ENCODE measurements around the gene INO80B. TPM values are rescaled to one million over a fixed set of nuclear protein-coding genes. Genes with fewer than 3 reads are reported as not detected.
A peak's percentile ranks its signal among the peaks of the same experiment; 100 is the strongest.

INO80B gene
- 10 to 100 TPM; 12.6 to 26.2 (median 24.4) TPM for total RNA-seq

GRCh38 chr2:74454654-74455511 is at the start of gene INO80B:
INO80B (plus strand) TSS chr2:74455087; CDS start chr2:74455117, 30 bp downstream.
- intact Hi-C loops (cut with DNase I; ENCODE audit: low total_unique reads) = no loop called here
- no peaks in the 10 kb centered on the region for H3K36me3 ChIP-seq
- peaks cover 9 to 16% of the 10 kb centered on the region in 2 donors for H3K4me1 ChIP-seq
- peak; percentile 90 to 98 (median 94) for TF ChIP-seq POLR2AphosphoS5 (IDR thresholded peaks at IDR 0.05)
- TF ChIP-seq, protein P1, sequence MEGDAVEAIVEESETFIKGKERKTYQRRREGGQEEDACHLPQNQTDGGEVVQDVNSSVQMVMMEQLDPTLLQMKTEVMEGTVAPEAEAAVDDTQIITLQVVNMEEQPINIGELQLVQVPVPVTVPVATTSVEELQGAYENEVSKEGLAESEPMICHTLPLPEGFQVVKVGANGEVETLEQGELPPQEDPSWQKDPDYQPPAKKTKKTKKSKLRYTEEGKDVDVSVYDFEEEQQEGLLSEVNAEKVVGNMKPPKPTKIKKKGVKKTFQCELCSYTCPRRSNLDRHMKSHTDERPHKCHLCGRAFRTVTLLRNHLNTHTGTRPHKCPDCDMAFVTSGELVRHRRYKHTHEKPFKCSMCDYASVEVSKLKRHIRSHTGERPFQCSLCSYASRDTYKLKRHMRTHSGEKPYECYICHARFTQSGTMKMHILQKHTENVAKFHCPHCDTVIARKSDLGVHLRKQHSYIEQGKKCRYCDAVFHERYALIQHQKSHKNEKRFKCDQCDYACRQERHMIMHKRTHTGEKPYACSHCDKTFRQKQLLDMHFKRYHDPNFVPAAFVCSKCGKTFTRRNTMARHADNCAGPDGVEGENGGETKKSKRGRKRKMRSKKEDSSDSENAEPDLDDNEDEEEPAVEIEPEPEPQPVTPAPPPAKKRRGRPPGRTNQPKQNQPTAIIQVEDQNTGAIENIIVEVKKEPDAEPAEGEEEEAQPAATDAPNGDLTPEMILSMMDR (IDR thresholded peaks at IDR 0.05) = no peak
- H3K27me3 ChIP-seq = no peaks in the 10 kb centered on the region
- DNase-seq (ENCODE audit: low spot score in 2 of 2) = peak; percentile 95 to 96
- H3K27ac ChIP-seq = peak within 1 kb of the TSS; percentile 62 to 98
- peak within 1 kb of the TSS; percentile 66 to 77 (median 70) for H3K4me3 ChIP-seq
- no peaks in the 10 kb centered on the region for H3K9me3 ChIP-seq

- H3K36me3 ChIP-seq = no peaks in the 10 kb centered on the region
- no peaks in the 10 kb centered on the region for H3K4me1 ChIP-seq
- H3K9me3 ChIP-seq = no peaks in the 10 kb centered on the region
- H3K27ac ChIP-seq = no peak overlapping the region
- no peaks in the 10 kb centered on the region for H3K27me3 ChIP-seq
- DNase-seq (ENCODE audit: low spot score in 2 of 2) = no peak
- TF ChIP-seq, protein P1 (IDR thresholded peaks at IDR 0.05) = no peak
- TF ChIP-seq POLR2AphosphoS5 (IDR thresholded peaks at IDR 0.05) (no peak), POLR2A (IDR thresholded peaks at IDR 0.05) (no peak)
- H3K4me3 ChIP-seq = no peak overlapping the region
- intact Hi-C loops (cut with DNase I; ENCODE audit: low total_unique reads) = no loop called here
Measured at GRCh38 chr2:74406035-74406434, 48.9 kb upstream of the INO80B start.

DNA sequence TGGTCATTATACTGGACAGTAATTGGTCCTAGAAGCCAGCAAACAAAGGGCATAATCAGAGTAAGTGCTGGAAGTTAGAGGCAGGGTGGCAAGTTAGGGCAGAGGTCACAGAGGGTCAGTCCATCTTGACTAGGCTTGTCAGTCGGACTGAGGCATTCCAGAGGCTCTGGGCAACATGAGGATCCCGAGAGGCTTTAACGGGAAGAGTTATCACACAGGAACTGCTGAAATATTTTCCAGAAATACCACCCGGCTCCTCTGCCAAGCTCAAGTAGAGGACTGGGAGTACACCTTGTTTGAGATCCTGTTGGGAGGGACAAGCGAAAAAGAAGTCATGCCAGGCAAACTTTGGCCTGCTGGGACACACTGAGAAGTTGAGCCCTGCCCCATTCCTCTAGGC is 47.2 kb upstream of the INO80B start:
- DNase-seq (ENCODE audit: low spot score in 2 of 2) = no peak
- Histone ChIP-seq H3K27me3 (no peaks in the 10 kb centered on the region), H3K4me1 (no peaks in the 10 kb centered on the region), H3K27ac (no peak overlapping the region), H3K36me3 (no peaks in the 10 kb centered on the region), H3K4me3 (no peak overlapping the region), H3K9me3 (no peaks in the 10 kb centered on the region)
- intact Hi-C loops (cut with DNase I; ENCODE audit: low total_unique reads) = no loop called here
- TF ChIP-seq, protein P1 (IDR thresholded peaks at IDR 0.05) = no peak
- TF ChIP-seq POLR2A (IDR thresholded peaks at IDR 0.05) (no peak), POLR2AphosphoS5 (IDR thresholded peaks at IDR 0.05) (no peak)

DNA sequence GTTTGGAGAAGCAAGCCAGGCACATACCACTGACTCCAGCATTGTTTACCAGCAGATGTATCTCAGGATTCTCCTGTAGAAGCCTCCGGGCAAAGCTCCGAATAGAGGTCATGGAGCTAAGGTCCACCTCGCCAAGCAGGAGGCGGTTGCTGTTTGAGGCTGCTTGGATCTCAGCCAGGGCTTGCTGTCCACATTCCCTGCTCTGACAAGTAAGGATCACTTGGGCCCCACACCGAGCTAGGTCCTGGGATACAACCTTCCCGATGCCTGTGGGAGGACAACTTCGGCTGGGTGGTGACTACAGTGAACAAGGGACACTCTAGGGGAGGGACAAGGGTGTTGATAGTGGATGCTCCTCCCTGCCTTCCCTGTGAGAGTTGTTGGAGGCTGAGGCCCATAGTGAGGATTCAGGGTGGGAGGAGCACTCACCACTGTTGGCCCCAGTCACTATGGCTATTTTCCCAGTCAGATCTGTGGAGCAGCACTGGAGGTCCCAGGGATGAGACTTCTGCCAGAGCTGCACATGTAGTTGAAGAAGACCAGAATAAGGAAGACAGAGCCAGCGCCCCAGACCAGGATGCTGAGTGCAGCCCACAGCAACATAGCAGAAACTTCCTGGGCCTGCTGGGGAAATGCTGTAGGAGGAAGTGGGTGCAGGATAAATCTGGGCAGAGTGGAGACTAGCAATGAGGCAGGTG is 41.7 kb upstream of the INO80B start:
- peak in 1 of 2 donors; percentile 87 for DNase-seq (ENCODE audit: low spot score in 2 of 2)
- Histone ChIP-seq H3K9me3 (no peaks in the 10 kb centered on the region), H3K4me3 (no peak overlapping the region), H3K27ac (peak overlapping the region in 1 of 2 donors; percentile 89), H3K4me1 (peaks cover 0 to 5% of the 10 kb centered on the region in 2 donors), H3K27me3 (no peaks in the 10 kb centered on the region), H3K36me3 (no peaks in the 10 kb centered on the region)
- TF ChIP-seq, protein P1 (IDR thresholded peaks at IDR 0.05) = no peak
- no peak for TF ChIP-seq POLR2AphosphoS5 (IDR thresholded peaks at IDR 0.05)
- intact Hi-C loops (cut with DNase I; ENCODE audit: low total_unique reads) = no loop called here

GRCh38 chr2:74414441-74414840 is 40.4 kb upstream of the INO80B start:
- peak overlapping the region; percentile 70 to 89 for H3K27ac ChIP-seq
- TF ChIP-seq POLR2AphosphoS5 (IDR thresholded peaks at IDR 0.05) (no peak), POLR2A (IDR thresholded peaks at IDR 0.05) (no peak)
- TF ChIP-seq, protein P1 (IDR thresholded peaks at IDR 0.05) = no peak
- H3K27me3 ChIP-seq = no peaks in the 10 kb centered on the region
- DNase-seq (ENCODE audit: low spot score in 2 of 2) = no peak
- H3K9me3 ChIP-seq = no peaks in the 10 kb centered on the region
- peaks cover 0 to 5% of the 10 kb centered on the region in 2 donors for H3K4me1 ChIP-seq
- H3K36me3 ChIP-seq = no peaks in the 10 kb centered on the region
- peak overlapping the region; percentile 54 to 75 (median 62) for H3K4me3 ChIP-seq
- intact Hi-C loops (cut with DNase I; ENCODE audit: low total_unique reads) = no loop called here
